IPS DF 6.9 (cell line): ENCODE data around the gene PKP1.

ENCODE experiments used
- DNase-seq: peaks from one replicate; pipeline ENCODE4 v3.0.0-alpha.2; 2013; ENCODE audit warnings: low read depth, low spot score
- H3K27ac ChIP-seq: one replicate; pipeline ENCODE4 v1.5.1; 2013; ENCODE audit warnings: low read length, control low read depth
- H3K27me3 ChIP-seq: 2 replicates; pipeline ENCODE4 v1.6.1; 2013; ENCODE audit warnings: mild to moderate bottlenecking, low read length; ENCODE audit not compliant: control insufficient read depth, insufficient read depth
- H3K36me3 ChIP-seq: 2 replicates; pipeline ENCODE4 v1.6.1; 2013; ENCODE audit warnings: low read length; ENCODE audit not compliant: control insufficient read depth, insufficient read depth
- H3K4me1 ChIP-seq: 2 replicates; pipeline ENCODE4 v1.6.1; 2013; ENCODE audit warnings: low read length; ENCODE audit not compliant: control insufficient read depth, insufficient read depth
- H3K4me3 ChIP-seq: 2 replicates; pipeline ENCODE4 v1.5.1; 2013; ENCODE audit warnings: mild to moderate bottlenecking, low read length
- H3K9me3 ChIP-seq: 2 replicates; pipeline ENCODE4 v1.6.1; 2013; ENCODE audit warnings: low read length, inconsistent platforms; ENCODE audit not compliant: control insufficient read depth, insufficient read depth
- WGBS: extraction: QIAGEN DNeasy Blood & Tissue Kit; methylation state at CpG from one replicate; pipeline ENCODE4 v1.1.7; 2013; ENCODE audit warnings: mixed read lengths, missing lambda C conversion rate; ENCODE audit not compliant: insufficient read length, insufficient coverage; 5-methylcytosine and 5-hydroxymethylcytosine counted together

Gene PKP1

DNA sequence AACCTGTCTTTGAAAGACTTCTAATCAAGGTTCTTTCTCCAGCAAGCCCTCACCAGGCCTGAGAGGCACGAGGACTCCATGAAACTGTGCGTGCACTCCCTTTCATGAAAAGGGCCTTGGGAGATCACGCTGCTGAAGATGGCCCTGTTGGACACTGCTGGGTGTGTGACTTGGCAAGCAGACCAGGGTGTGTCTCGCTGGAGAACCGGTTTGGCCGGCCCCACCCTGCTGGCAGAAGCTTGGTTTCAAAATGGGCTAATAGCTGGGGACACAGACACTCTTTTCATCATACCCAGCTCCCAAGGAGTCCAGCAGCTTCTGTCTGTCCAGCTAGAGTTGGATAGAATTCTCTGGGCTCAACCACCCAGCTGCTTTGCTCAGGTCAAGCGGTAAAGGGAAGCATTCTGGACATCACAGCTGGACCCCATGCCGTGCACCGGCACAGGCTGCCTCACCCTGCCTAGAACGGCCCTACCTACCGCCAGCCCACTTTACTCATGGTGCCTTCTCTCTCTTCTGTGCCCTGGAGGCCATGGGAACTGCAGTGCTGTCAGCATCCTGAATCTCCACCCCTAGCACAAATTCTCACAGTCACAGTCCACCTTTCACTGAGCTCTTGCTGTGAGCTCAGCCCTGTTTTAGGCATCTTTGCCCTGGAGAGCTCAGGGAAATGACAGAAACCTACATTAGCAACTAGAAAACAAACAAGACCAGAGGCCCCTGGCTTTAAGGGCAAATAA is 24.6 kb downstream of the PKP1 start:
- H3K27me3 ChIP-seq, result no peaks in the 10 kb centered on the region
- no CpG with 5 or more reads among the region's 11 CpGs for WGBS
- no peaks in the 10 kb centered on the region for H3K9me3 ChIP-seq
- peaks cover 2% of the 10 kb centered on the region; the same call in 1 of the 2 replicates for H3K4me1 ChIP-seq
- H3K4me3 ChIP-seq, result no peak overlapping the region
- no peaks in the 10 kb centered on the region for H3K36me3 ChIP-seq
- H3K27ac ChIP-seq, result no peak overlapping the region
- no peak for DNase-seq

DNA sequence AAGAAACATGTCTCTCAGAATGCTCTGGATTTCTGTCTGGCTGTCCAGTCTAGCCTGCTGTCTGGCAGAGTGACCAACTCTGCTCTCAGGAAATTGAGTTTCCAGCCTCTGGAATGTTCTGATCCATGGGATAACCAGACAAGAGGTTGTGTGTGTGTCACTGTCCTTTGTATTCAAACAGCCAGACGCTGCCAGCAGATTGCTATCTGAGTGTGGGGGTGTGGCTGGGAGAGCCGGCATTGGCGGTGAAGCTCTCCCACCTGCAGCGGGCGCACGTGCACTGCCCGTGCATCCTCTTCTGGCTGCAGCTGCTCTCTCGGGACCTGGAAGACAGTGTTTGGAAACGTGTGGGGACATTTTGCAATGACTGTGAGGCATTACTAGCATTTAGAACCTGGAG is 26.1 kb downstream of the PKP1 start:
- Histone ChIP-seq H3K27me3 (no peaks in the 10 kb centered on the region), H3K27ac (no peak overlapping the region), H3K36me3 (no peaks in the 10 kb centered on the region), H3K9me3 (no peaks in the 10 kb centered on the region), H3K4me3 (no peak overlapping the region), H3K4me1 (peaks cover 2% of the 10 kb centered on the region; the same call in 1 of the 2 replicates)
- no CpG with 5 or more reads among the region's 9 CpGs for WGBS
- peak; percentile 33 for DNase-seq

DNA sequence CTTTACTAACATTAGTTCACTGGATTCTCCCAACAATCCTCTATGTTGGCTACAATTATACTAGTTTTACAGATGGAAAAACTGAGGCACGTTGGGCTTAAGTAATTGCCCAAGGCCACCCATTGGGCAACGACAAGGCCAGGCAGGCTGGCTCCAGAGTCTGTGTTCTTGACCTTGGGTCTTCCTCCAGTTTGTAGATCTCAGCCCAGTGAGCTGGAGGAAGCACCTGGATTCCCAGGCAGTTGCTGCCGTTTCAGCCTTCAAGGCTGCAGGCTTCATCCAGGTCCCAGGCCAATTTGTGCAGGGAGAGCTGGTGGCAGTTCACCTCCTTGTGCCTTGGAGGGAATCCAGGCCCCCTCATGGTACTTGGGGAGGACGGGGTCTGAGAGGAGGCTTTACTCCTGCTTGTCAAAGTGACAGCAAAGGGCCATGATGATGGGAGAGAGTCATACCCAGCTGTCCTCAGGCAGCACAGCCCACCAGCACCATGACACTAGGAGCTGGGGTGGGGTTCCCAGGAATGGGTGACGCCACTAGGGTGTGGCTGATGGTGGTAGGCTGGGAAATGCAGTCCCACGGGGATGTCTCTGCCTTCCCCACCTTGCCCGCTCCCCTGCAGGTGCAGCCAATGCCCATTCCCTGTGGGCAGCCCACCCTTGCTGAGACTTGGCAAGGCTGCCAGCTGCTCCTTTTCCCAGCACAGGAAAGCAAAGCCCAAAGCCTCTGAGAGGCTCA is 27.1 kb downstream of the PKP1 start:
- no peak for DNase-seq
- Histone ChIP-seq H3K4me3 (no peak overlapping the region), H3K9me3 (no peaks in the 10 kb centered on the region), H3K27me3 (no peaks in the 10 kb centered on the region), H3K4me1 (peaks cover 2% of the 10 kb centered on the region; the same call in 1 of the 2 replicates), H3K36me3 (no peaks in the 10 kb centered on the region), H3K27ac (no peak overlapping the region)
- no CpG with 5 or more reads among the region's 7 CpGs for WGBS

DNA sequence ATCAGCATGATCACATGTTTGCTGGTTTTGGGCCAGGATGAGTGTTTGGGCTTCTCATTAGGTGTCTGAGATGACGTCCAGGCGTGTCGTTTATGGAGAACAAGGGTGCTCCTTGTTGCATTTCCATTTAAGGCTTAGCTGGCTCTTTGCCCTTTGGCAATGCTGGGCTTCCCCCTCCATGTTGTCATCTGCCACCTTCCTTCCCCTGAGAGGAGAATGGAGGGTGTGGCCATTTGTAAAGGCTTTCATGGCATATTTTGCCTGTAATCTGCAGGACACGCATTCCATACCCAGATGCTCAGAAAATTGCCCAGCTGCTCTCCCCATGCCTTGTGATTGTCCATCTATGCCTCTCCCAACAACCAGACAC is 27.7 kb downstream of the PKP1 start:
- no peaks in the 10 kb centered on the region for H3K27me3 ChIP-seq
- DNase-seq, result no peak
- WGBS, result no CpG with 5 or more reads among the region's 4 CpGs

DNA sequence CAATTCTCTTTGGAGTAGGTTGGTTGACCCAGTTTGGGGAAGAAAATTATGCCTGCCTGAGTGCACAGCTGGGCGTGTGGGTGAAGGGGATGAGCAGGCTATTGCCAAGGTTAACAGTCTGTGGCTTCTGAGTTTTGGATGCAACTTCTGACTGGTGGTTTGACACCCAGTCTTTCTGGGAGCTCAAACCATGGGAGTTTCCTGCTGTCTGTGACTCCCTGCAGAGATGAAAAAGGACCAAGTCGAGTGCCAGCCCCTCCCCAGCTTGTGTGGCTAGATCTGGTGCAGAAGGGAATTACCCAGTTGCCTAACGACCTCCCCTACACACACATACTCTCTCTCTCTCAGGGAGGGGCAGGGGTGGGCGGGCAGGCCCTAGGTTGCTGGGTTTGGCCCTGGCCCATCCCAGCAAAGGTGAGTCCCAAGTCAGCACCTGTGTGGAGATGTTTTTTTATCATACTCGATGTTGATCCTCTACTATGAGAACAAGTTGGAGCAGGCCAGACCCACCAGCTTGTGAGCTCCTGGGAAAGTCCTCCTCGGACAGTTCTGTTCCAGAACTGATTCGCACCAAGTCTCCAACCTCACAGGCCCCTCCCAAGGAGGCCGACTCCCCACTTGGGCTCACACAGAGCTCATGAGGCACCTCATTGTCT is 28.2 kb downstream of the PKP1 start:
- peaks cover 2% of the 10 kb centered on the region; the same call in 1 of the 2 replicates for H3K4me1 ChIP-seq
- no peaks in the 10 kb centered on the region for H3K27me3 ChIP-seq
- no peaks in the 10 kb centered on the region for H3K9me3 ChIP-seq
- WGBS, result no CpG with 5 or more reads among the region's 8 CpGs
- H3K36me3 ChIP-seq, result no peaks in the 10 kb centered on the region
- DNase-seq, result no peak
- H3K4me3 ChIP-seq, result no peak overlapping the region
- H3K27ac ChIP-seq, result no peak overlapping the region

More for the DNA sequence above, 27.7 kb downstream of the PKP1 start:
- Histone ChIP-seq H3K9me3 (no peaks in the 10 kb centered on the region), H3K27ac (no peak overlapping the region), H3K4me1 (peaks cover 2% of the 10 kb centered on the region; the same call in 1 of the 2 replicates), H3K4me3 (no peak overlapping the region), H3K36me3 (no peaks in the 10 kb centered on the region)

DNA sequence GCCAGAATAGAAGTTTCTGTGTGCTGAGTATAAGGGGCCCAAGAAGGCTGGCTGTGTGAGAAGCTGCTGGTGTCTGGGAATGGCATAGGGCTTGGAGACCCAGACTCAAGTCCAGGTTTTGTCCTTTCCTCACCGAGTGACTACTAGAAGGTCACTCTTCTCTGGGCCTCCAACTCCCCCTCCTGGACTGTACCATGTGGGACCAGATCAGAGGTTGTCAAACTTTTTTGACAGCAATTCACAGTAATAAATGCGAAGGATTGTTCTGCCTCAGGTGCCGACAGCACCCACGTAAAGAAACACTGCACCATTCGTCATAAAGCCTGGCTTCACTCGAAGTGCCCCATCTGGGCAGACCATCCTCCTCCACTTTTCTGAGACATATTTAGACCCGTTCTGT is 29.0 kb downstream of the PKP1 start:
- Histone ChIP-seq H3K9me3 (no peaks in the 10 kb centered on the region), H3K27me3 (no peaks in the 10 kb centered on the region), H3K4me3 (no peak overlapping the region), H3K27ac (no peak overlapping the region), H3K4me1 (peaks cover 2% of the 10 kb centered on the region; the same call in 1 of the 2 replicates), H3K36me3 (no peaks in the 10 kb centered on the region)
- no CpG with 5 or more reads among the region's 7 CpGs for WGBS
- no peak for DNase-seq

DNA sequence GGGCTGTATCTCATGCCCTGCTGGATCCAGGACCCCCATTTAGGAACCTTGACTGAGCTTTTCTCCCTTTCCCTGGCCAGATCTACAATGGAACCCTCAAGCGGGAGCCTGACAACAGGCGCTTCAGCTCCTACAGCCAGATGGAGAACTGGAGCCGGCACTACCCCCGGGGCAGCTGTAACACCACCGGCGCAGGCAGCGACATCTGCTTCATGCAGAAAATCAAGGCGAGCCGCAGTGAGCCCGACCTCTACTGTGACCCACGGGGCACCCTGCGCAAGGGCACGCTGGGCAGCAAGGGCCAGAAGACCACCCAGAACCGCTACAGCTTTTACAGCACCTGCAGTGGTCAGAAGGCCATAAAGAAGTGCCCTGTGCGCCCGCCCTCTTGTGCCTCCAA is 29.8 kb downstream of the PKP1 start:
- Histone ChIP-seq H3K36me3 (no peaks in the 10 kb centered on the region), H3K4me3 (no peak overlapping the region), H3K4me1 (peaks cover 2% of the 10 kb centered on the region; the same call in 1 of the 2 replicates), H3K27ac (no peak overlapping the region), H3K27me3 (no peaks in the 10 kb centered on the region), H3K9me3 (no peaks in the 10 kb centered on the region)
- DNase-seq, result no peak
- WGBS, result no CpG with 5 or more reads among the region's 16 CpGs

DNA sequence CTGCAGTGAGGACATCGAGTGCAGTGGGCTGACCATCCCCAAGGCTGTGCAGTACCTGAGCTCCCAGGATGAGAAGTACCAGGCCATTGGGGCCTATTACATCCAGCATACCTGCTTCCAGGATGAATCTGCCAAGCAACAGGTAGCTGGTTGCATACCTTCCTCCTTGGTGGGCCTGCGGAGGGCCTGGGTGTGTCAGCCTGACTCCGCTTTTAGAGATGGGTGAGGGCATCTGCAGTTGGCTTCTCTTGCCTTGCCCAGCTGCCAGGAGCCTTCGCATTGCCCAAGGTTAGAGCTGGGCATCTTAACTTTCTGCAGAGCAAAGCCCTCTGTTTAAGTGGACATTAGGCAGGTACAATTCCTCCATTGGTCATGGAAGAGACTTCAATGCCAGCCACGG is 33.2 kb downstream of the PKP1 start:
- H3K4me1 ChIP-seq, result no peaks in the 10 kb centered on the region
- H3K9me3 ChIP-seq, result no peaks in the 10 kb centered on the region
- H3K27me3 ChIP-seq, result no peaks in the 10 kb centered on the region
- H3K27ac ChIP-seq, result no peak overlapping the region
- H3K4me3 ChIP-seq, result no peak overlapping the region
- WGBS, result no CpG with 5 or more reads among the region's 5 CpGs
- no peak for DNase-seq
- H3K36me3 ChIP-seq, result no peaks in the 10 kb centered on the region

DNA sequence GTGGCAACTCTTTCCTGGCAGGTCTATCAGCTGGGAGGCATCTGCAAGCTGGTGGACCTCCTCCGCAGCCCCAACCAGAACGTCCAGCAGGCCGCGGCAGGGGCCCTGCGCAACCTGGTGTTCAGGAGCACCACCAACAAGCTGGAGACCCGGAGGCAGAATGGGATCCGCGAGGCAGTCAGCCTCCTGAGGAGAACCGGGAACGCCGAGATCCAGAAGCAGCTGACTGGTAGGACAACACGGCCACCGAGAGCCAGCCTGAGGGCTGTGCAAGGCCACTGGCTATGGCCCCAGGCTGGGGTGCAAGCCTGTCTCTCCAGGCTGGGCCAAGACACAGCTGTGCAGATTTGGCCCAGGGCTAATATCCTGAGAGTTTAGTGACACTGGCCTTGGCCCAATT is 34.2 kb downstream of the PKP1 start:
- no peak for DNase-seq
- WGBS, result no CpG with 5 or more reads among the region's 13 CpGs
- Histone ChIP-seq H3K27ac (no peak overlapping the region), H3K4me1 (no peaks in the 10 kb centered on the region), H3K9me3 (no peaks in the 10 kb centered on the region), H3K36me3 (no peaks in the 10 kb centered on the region), H3K4me3 (no peak overlapping the region), H3K27me3 (no peaks in the 10 kb centered on the region)

DNA sequence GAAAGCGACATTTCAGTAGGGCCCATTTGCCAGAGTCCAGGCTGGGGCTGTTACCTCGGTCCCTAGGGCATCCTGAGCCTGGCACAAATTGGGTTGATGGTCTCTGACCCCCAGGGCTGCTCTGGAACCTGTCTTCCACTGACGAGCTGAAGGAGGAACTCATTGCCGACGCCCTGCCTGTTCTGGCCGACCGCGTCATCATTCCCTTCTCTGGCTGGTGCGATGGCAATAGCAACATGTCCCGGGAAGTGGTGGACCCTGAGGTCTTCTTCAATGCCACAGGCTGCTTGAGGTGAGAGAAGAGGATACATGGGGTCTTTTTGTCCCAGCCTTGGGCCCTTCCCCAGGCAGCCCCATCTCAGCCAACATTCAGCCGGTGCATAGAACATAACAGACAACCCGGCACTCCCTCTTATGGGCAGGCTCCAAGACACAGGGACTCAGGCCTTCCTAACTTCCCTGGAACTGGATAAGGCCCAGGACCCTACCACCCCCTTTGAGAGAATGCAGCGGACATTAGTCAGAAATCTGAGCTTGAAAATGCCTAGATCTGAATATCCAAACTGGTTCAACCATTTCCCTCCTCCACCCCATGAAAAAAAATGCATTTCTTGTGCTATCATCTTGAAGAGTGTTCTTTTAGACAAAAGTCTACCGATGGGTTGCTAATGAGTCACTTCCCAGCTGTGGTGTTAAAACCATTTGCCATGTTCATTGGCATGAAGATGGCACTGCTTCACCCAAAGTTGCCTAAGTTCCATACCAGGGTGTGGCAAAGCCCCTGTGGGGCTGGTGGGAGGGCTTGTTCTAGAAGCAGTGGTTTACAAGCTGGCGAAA is 35.4 kb downstream of the PKP1 start:
- no CpG with 5 or more reads among the region's 15 CpGs for WGBS
- Histone ChIP-seq H3K36me3 (no peaks in the 10 kb centered on the region), H3K4me3 (no peak overlapping the region), H3K4me1 (no peaks in the 10 kb centered on the region), H3K27me3 (no peaks in the 10 kb centered on the region), H3K9me3 (no peaks in the 10 kb centered on the region), H3K27ac (no peak overlapping the region)
- DNase-seq, result no peak
